ENCODE measurements around the gene ATG5. TPM values are rescaled to one million over a fixed set of nuclear protein-coding genes. Genes with fewer than 3 reads are reported as not detected.

ATG5 gene
- total RNA-seq, 1 experiment from 2014 or later = 51.4 TPM

GRCh38 chr6:106178900-106179299 lies 146.7 kb downstream of the ATG5 start:
- BruUV-seq (replicated peaks) = no TSS peak
- Histone ChIP-seq H3K27ac (ENCODE audit: low read length) (no peak overlapping the region), H3K36me3 (ENCODE audit: control insufficient read depth, insufficient read depth, low read length) (no peaks in the 10 kb centered on the region), H3K4me3 (ENCODE audit: low read depth in 2 of 2, low read length in 2 of 2) (no peak overlapping the region), H3K9me3 (ENCODE audit: control insufficient read depth, insufficient read depth, low read depth, low read length) (no peaks in the 10 kb centered on the region), H3K27me3 (ENCODE audit: control insufficient read depth, insufficient read depth, low read length) (no peaks in the 10 kb centered on the region), H3K4me1 (ENCODE audit: control insufficient read depth, insufficient read depth, low read length) (no peaks in the 10 kb centered on the region)
- ChIA-PET CTCF (no interaction called here), POLR2A (no interaction called here)
- ATAC-seq (no peak), DNase-seq (ENCODE audit: low read depth, low spot score) (no peak)
- TF ChIP-seq, protein P1, sequence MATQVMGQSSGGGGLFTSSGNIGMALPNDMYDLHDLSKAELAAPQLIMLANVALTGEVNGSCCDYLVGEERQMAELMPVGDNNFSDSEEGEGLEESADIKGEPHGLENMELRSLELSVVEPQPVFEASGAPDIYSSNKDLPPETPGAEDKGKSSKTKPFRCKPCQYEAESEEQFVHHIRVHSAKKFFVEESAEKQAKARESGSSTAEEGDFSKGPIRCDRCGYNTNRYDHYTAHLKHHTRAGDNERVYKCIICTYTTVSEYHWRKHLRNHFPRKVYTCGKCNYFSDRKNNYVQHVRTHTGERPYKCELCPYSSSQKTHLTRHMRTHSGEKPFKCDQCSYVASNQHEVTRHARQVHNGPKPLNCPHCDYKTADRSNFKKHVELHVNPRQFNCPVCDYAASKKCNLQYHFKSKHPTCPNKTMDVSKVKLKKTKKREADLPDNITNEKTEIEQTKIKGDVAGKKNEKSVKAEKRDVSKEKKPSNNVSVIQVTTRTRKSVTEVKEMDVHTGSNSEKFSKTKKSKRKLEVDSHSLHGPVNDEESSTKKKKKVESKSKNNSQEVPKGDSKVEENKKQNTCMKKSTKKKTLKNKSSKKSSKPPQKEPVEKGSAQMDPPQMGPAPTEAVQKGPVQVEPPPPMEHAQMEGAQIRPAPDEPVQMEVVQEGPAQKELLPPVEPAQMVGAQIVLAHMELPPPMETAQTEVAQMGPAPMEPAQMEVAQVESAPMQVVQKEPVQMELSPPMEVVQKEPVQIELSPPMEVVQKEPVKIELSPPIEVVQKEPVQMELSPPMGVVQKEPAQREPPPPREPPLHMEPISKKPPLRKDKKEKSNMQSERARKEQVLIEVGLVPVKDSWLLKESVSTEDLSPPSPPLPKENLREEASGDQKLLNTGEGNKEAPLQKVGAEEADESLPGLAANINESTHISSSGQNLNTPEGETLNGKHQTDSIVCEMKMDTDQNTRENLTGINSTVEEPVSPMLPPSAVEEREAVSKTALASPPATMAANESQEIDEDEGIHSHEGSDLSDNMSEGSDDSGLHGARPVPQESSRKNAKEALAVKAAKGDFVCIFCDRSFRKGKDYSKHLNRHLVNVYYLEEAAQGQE (IDR thresholded peaks at IDR 0.05; ENCODE audit: insufficient read depth in 1 of 2, low read depth in 2 of 2, low read length in 1 of 2) = no peak
- in situ Hi-C loops (cut with HindIII; ENCODE audit: low pct_unique_long_range_greater_than_20kb, low sequenced_read_pairs) = no loop called here
- intact Hi-C loops (cut with micrococcal nuclease; ENCODE audit: unreplicated experiment) = no loop called here

GRCh38 chr6:106177786-106178185 lies 147.8 kb downstream of the ATG5 start:
- Histone ChIP-seq H3K27ac (ENCODE audit: low read length) (no peak overlapping the region), H3K27me3 (ENCODE audit: control insufficient read depth, insufficient read depth, low read length) (no peaks in the 10 kb centered on the region), H3K4me1 (ENCODE audit: control insufficient read depth, insufficient read depth, low read length) (no peaks in the 10 kb centered on the region), H3K9me3 (ENCODE audit: control insufficient read depth, insufficient read depth, low read depth, low read length) (no peaks in the 10 kb centered on the region), H3K4me3 (ENCODE audit: low read depth in 2 of 2, low read length in 2 of 2) (no peak overlapping the region), H3K36me3 (ENCODE audit: control insufficient read depth, insufficient read depth, low read length) (no peaks in the 10 kb centered on the region)
- ChIA-PET CTCF (no interaction called here), POLR2A (no interaction called here)
- no peak for ATAC-seq
- no peak for DNase-seq (ENCODE audit: low read depth, low spot score)
- intact Hi-C loops (cut with micrococcal nuclease; ENCODE audit: unreplicated experiment) = no loop called here
- in situ Hi-C loops (cut with HindIII; ENCODE audit: low pct_unique_long_range_greater_than_20kb, low sequenced_read_pairs) = no loop called here
- BruUV-seq (replicated peaks) = no TSS peak
- TF ChIP-seq SIN3A (IDR thresholded peaks at IDR 0.05; ENCODE audit: borderline replicate concordance, insufficient read depth, low read depth, low read length) (no peak), TCF7L2 (IDR thresholded peaks at IDR 0.05; ENCODE audit: low read depth, low read length) (no peak)
- TF ChIP-seq, protein P2, sequence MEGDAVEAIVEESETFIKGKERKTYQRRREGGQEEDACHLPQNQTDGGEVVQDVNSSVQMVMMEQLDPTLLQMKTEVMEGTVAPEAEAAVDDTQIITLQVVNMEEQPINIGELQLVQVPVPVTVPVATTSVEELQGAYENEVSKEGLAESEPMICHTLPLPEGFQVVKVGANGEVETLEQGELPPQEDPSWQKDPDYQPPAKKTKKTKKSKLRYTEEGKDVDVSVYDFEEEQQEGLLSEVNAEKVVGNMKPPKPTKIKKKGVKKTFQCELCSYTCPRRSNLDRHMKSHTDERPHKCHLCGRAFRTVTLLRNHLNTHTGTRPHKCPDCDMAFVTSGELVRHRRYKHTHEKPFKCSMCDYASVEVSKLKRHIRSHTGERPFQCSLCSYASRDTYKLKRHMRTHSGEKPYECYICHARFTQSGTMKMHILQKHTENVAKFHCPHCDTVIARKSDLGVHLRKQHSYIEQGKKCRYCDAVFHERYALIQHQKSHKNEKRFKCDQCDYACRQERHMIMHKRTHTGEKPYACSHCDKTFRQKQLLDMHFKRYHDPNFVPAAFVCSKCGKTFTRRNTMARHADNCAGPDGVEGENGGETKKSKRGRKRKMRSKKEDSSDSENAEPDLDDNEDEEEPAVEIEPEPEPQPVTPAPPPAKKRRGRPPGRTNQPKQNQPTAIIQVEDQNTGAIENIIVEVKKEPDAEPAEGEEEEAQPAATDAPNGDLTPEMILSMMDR (IDR thresholded peaks at IDR 0.05) = no peak

- H3K27me3 ChIP-seq (ENCODE audit: control insufficient read depth, insufficient read depth, low read length) = no peaks in the 10 kb centered on the region
- BruUV-seq (replicated peaks) = no TSS peak
- H3K4me3 ChIP-seq (ENCODE audit: low read depth in 2 of 2, low read length in 2 of 2) = no peak overlapping the region
- no peak for ATAC-seq
- in situ Hi-C loops (cut with HindIII; ENCODE audit: low pct_unique_long_range_greater_than_20kb, low sequenced_read_pairs) = no loop called here
- CTCF ChIA-PET = no interaction called here
- H3K27ac ChIP-seq (ENCODE audit: low read length) = no peak overlapping the region
- no peaks in the 10 kb centered on the region for H3K36me3 ChIP-seq (ENCODE audit: control insufficient read depth, insufficient read depth, low read length)
- TF ChIP-seq POLR2AphosphoS5 (IDR thresholded peaks at IDR 0.05; ENCODE audit: low read depth, low read length) (no peak), TCF7L2 (IDR thresholded peaks at IDR 0.05; ENCODE audit: low read depth, low read length) (no peak), SIN3A (IDR thresholded peaks at IDR 0.05; ENCODE audit: borderline replicate concordance, insufficient read depth, low read depth, low read length) (no peak)
- TF ChIP-seq, protein P1 (IDR thresholded peaks at IDR 0.05; ENCODE audit: insufficient read depth in 1 of 2, low read depth in 2 of 2, low read length in 1 of 2) = no peak
- TF ChIP-seq, protein P2 (IDR thresholded peaks at IDR 0.05) = no peak
- H3K4me1 ChIP-seq (ENCODE audit: control insufficient read depth, insufficient read depth, low read length) = no peaks in the 10 kb centered on the region
- no peak for DNase-seq (ENCODE audit: low read depth, low spot score)
- no peaks in the 10 kb centered on the region for H3K9me3 ChIP-seq (ENCODE audit: control insufficient read depth, insufficient read depth, low read depth, low read length)
- intact Hi-C loops (cut with micrococcal nuclease; ENCODE audit: unreplicated experiment) = no loop called here
- POLR2A ChIA-PET = interaction anchor here (0.7 kb wide), 1 partner anchor 627 kb away, joined by 3 read pairs; no protein-coding TSS in a partner anchor
Measured at GRCh38 chr6:106173124-106173879, 152.3 kb downstream of the ATG5 start.

All from Panc1 (cell line).